Neural crest cell (in vitro differentiated cells): ENCODE data around the gene GPR39. TPM values are rescaled to one million over a fixed set of nuclear protein-coding genes. Genes with fewer than 3 reads are reported as not detected.
A peak's percentile ranks its signal among the peaks of the same experiment; 100 is the strongest.

Experiments
- DNase-seq: peaks from one replicate; pipeline ENCODE4 v3.0.0; 2021; ENCODE audit warnings: low read depth, mixed read lengths, low spot score
- H3K27ac Mint-ChIP-seq: one replicate; pipeline ENCODE4 v1.8.0; 2021; ENCODE audit warnings: mild to moderate bottlenecking, mixed read lengths; ENCODE audit not compliant: unreplicated experiment
- H3K27me3 Mint-ChIP-seq: 2 replicates; pipeline ENCODE4 v1.8.0; 2021; ENCODE audit warnings: low read depth, mild to moderate bottlenecking, mixed read lengths
- H3K36me3 Mint-ChIP-seq: 2 replicates; pipeline ENCODE4 v1.8.0; 2021; ENCODE audit warnings: low read depth, mild to moderate bottlenecking, mixed read lengths
- H3K4me1 Mint-ChIP-seq: 2 replicates; pipeline ENCODE4 v1.8.0; 2021; ENCODE audit warnings: mixed read lengths
- H3K4me3 Mint-ChIP-seq: one replicate; pipeline ENCODE4 v1.8.0; 2021; ENCODE audit warnings: mild to moderate bottlenecking, mixed read lengths
- H3K9me3 Mint-ChIP-seq: 2 replicates; pipeline ENCODE4 v1.8.0; 2021; ENCODE audit warnings: mixed read lengths
- CTCF ChIP-seq: fragments of 200-600 bp; sonication (generic); conservative IDR thresholded peaks from 2 replicates; pipeline ENCODE4 v1.5.0; 2021; ENCODE audit warnings: antibody characterized with exemption, mild to moderate bottlenecking
- total RNA-seq: library from RNA; stranded (reverse); gene quantifications from 2 replicates; pipeline ENCODE4 v1.2.1, GENCODE V29; 2021

Gene GPR39
- total RNA-seq, 1 donor from 2014 or later: 0.35 TPM

DNA sequence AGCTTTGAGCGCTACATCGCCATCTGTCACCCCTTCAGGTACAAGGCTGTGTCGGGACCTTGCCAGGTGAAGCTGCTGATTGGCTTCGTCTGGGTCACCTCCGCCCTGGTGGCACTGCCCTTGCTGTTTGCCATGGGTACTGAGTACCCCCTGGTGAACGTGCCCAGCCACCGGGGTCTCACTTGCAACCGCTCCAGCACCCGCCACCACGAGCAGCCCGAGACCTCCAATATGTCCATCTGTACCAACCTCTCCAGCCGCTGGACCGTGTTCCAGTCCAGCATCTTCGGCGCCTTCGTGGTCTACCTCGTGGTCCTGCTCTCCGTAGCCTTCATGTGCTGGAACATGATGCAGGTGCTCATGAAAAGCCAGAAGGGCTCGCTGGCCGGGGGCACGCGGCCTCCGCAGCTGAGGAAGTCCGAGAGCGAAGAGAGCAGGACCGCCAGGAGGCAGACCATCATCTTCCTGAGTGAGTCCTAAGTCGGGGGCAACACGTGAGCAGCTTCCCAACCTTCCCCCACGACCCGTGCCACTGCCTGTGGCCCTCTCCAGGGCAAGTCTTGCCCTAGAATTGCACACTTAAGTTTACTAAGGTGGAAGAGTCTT, 928 bp downstream of the GPR39 start:
- peak overlapping the region; percentile 54 for H3K4me3 Mint-ChIP-seq
- peaks cover 46% of the 10 kb centered on the region for H3K27me3 Mint-ChIP-seq
- TF ChIP-seq CTCF: no peak
- H3K36me3 Mint-ChIP-seq: no peaks in the 10 kb centered on the region
- no peaks in the 10 kb centered on the region for H3K9me3 Mint-ChIP-seq
- peaks cover 4% of the 10 kb centered on the region for H3K4me1 Mint-ChIP-seq
- DNase-seq: no peak
- H3K27ac Mint-ChIP-seq: no peak overlapping the region

- Mint-ChIP-seq H3K9me3 (no peaks in the 10 kb centered on the region), H3K27me3 (peaks cover 41% of the 10 kb centered on the region), H3K4me1 (peaks cover 4% of the 10 kb centered on the region), H3K4me3 (no peak overlapping the region), H3K36me3 (no peaks in the 10 kb centered on the region), H3K27ac (no peak overlapping the region)
- TF ChIP-seq CTCF: no peak
- DNase-seq: no peak
These were observed 2.6 kb downstream of the GPR39 start for GRCh38 chr2:132419235-132419634.

DNA sequence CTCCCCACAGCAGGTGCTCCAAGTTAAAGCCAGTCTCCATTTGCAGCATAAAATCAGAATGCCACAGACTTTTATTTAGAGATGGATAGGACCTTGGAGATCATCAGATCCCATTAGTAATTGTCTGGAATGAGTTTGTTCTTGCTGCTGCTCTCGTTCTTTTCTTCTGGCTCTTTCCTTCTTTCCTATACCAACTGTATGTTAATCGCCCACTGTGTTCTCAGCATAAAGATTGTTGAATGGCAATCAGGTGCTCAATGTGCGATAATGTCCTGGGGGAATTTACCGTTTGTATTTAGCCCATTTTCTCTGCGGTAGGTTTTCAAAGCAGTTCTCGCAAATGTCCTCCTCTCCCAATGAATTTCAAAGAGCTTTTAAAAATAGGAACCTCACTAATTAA, 3.3 kb downstream of the GPR39 start:
- Mint-ChIP-seq H3K27me3 (peaks cover 40% of the 10 kb centered on the region), H3K36me3 (no peaks in the 10 kb centered on the region), H3K27ac (no peak overlapping the region), H3K4me3 (no peak overlapping the region), H3K4me1 (peaks cover 4% of the 10 kb centered on the region), H3K9me3 (no peaks in the 10 kb centered on the region)
- no peak for TF ChIP-seq CTCF
- DNase-seq: no peak

DNA sequence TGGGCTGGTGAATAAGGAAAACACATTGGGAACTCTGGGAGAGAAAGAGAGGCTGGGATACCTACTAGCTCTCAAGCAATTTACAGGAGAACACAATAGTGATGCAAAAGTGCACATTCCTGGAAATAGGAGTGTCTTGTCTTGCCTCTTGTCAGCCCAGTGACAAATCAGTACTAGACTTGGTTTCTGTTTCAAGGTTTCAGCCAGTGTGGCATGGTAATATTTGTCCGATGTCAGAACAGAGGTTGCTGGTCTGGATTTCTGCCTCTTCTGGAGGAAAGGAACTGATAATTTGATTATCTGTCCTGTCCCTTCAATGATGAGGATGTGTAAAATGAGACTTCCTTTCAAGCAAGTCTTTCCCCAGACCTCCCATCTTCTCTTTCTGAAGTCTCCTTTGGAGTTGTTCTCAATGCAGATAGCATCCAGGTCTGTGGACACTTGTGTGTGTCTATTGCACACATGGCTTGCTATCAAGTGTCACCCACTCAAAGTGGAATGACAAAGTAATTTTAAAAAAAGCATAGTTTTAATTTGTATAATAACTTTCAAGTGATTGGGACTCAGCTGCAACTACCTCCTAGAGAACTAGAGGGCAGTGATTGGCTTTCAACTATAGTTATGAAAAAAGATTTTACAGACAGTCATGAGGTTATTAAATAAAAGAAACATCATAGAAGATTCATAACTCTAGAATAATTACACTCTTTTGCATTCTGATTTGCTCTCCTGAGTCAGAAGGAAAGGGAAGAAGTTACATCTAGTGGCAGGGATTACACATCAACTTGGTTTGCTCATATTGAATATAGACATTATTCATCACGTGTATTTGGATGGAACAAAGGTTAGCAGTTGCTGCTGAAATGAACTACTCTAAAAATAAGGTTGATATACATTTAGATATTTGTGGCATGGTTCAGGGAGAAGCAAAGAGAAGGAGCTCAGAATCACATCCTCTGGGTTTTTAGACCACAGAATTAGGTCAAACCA, 4.5 kb downstream of the GPR39 start:
- TF ChIP-seq CTCF: no peak
- Mint-ChIP-seq H3K4me1 (no peaks in the 10 kb centered on the region), H3K27me3 (peaks cover 29% of the 10 kb centered on the region), H3K36me3 (no peaks in the 10 kb centered on the region), H3K9me3 (no peaks in the 10 kb centered on the region), H3K27ac (no peak overlapping the region), H3K4me3 (no peak overlapping the region)
- DNase-seq: no peak

- Mint-ChIP-seq H3K4me1 (no peaks in the 10 kb centered on the region), H3K9me3 (no peaks in the 10 kb centered on the region), H3K4me3 (no peak overlapping the region), H3K27me3 (peaks cover 19% of the 10 kb centered on the region), H3K27ac (no peak overlapping the region), H3K36me3 (no peaks in the 10 kb centered on the region)
- DNase-seq: no peak
- TF ChIP-seq CTCF: no peak
These were observed 6.1 kb downstream of the GPR39 start for GRCh38 chr2:132422736-132423135.
